T-helper 1 cell treated with Interleukin-12 subunit alpha and Interleukin-12 subunit beta and Interleukin-4 antibody, amounts not matched to agents 30 μg/mL and 1 μg/mL, for 36 hours (primary cell): Measurements from ENCODE around the gene DCN.
"Not testable (repeated sequence)": the region's sequence is repeated elsewhere in the genome, so short reads cannot be mapped to it uniquely, and the experiment has no call there.

Experiments used
- H3K27ac Mint-ChIP-seq: one replicate; pipeline ENCODE4 v1.8.0; 2021; ENCODE audit warnings: mild to moderate bottlenecking, mixed read lengths
- H3K27me3 Mint-ChIP-seq: one replicate; pipeline ENCODE4 v1.8.0; 2021; ENCODE audit warnings: low read depth, mixed read lengths
- H3K36me3 Mint-ChIP-seq: one replicate; pipeline ENCODE4 v1.8.0; 2021; ENCODE audit warnings: low read depth, mixed read lengths
- H3K4me1 Mint-ChIP-seq: one replicate; pipeline ENCODE4 v1.8.0; 2021; ENCODE audit warnings: low read depth, mixed read lengths
- H3K4me3 Mint-ChIP-seq: one replicate; pipeline ENCODE4 v1.8.0; 2021; ENCODE audit warnings: mild to moderate bottlenecking, moderate library complexity, mixed read lengths
- H3K9me3 Mint-ChIP-seq: one replicate; pipeline ENCODE4 v1.8.0; 2021; ENCODE audit warnings: mixed read lengths

The DCN gene, protein sequence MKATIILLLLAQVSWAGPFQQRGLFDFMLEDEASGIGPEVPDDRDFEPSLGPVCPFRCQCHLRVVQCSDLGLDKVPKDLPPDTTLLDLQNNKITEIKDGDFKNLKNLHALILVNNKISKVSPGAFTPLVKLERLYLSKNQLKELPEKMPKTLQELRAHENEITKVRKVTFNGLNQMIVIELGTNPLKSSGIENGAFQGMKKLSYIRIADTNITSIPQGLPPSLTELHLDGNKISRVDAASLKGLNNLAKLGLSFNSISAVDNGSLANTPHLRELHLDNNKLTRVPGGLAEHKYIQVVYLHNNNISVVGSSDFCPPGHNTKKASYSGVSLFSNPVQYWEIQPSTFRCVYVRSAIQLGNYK

DNA sequence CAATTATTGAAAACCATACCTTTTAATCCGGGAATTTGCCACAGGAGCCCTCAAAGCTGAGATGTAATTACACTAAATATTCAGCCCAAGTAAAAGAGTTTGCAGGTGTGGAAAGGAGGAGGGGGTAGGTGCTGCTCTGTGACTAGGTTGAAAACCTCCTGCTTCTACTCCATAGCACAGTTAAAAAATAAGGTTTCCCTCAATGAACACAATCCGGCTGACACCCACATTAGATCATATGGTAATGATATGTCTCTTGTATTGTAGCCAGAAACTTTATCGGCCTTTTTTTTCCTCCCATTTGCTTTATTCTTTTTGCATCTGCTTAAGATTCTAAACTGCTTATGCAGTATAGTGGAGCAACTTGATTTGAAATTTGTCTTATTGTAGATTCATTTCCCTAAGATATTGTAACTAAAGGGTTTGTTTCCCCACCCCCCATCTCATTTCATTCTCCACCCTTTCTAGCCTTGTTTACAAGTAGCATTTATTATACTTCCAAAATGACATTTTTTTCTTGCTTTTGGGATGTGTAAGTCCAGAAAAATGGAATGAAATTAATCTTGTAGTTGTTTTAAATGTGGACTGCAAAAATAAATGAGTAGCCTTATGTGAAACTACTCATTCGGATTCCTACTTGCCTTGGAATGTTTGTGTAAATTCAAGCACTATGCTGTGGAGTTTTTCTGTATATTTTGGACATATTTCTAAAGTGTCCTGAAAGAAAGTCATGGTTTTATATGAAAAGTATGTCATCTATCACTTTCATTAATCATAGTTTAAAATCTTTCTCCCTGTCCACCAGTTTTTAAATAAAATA is at the start of gene DCN:
DCN (minus strand) TSS at position 182 of the 820 bp plus-strand sequence. CDS start 4,265 bp downstream, outside the sequence.
- Mint-ChIP-seq H3K36me3 (no peaks in the 10 kb centered on the region), H3K9me3 (no peaks in the 10 kb centered on the region), H3K4me1 (no peaks in the 10 kb centered on the region), H3K4me3 (no peak within 1 kb of the TSS), H3K27ac (no peak within 1 kb of the TSS), H3K27me3 (no peaks in the 10 kb centered on the region)

DNA sequence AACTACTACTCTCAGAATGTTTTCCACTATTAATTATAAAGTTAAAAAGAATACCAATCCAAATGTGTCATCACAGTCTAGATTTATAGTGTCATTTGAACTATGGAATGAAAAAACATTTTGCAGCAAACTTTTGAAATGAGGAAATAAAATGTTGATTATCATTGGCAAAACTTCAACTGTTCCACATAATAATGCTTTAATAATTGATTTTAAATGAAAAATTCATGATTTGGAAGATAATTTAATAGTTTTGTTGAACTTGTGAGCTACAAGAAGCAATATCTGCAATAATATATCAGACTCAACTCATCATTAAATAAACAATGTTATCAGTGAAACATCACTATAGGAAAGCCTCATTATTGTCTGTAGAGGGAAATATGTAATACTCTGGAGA is 48.2 kb upstream of the DCN start:
- no peaks in the 10 kb centered on the region for H3K9me3 Mint-ChIP-seq
- no peaks in the 10 kb centered on the region for H3K4me1 Mint-ChIP-seq
- H3K4me3 Mint-ChIP-seq = no peak overlapping the region
- H3K27me3 Mint-ChIP-seq = no peaks in the 10 kb centered on the region
- H3K27ac Mint-ChIP-seq = no peak overlapping the region
- H3K36me3 Mint-ChIP-seq = no peaks in the 10 kb centered on the region

DNA sequence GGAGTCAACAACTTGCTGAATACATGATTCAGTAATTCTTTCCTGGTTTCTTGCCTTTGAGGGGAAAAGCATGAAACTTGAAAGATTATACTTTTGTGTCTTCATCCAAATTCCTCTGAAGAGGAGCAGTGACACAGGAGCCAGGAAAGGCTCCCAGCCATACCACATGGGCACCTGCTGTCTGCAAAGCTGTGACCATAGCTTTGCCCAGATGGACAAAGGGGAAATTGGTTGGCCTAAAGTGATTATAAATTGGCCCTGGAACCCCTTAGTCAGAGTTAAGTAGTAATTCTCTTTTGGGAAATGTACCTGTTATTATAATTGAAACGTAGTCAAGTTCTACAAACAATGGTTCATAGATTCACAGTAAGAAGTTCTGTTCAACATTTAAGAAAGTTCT is 44.3 kb upstream of the DCN start:
- Mint-ChIP-seq H3K9me3 (no peaks in the 10 kb centered on the region), H3K27me3 (no peaks in the 10 kb centered on the region), H3K4me3 (no peak overlapping the region), H3K27ac (no peak overlapping the region), H3K4me1 (no peaks in the 10 kb centered on the region), H3K36me3 (no peaks in the 10 kb centered on the region)

DNA sequence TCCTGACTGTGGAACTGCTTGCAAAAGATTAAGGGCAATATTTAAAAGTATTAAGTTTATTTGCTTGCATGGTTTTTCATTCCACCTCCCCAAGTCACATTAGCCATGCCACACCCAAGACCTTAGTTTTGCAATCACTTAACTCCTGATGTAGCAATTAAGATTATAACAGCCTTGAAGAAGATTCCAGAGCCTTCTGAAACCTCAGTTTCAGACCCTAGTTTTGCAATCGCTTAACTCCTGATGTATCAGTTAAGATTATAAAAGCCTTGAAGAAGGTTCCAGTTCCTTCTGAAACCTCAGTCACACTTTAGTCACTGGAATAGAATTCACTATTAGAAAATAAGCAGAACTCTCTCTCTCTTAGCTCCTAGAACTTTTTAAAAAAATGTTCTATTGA is 42.7 kb upstream of the DCN start:
- no peaks in the 10 kb centered on the region for H3K9me3 Mint-ChIP-seq
- no peak overlapping the region for H3K27ac Mint-ChIP-seq
- no peaks in the 10 kb centered on the region for H3K27me3 Mint-ChIP-seq
- no peaks in the 10 kb centered on the region for H3K4me1 Mint-ChIP-seq
- H3K36me3 Mint-ChIP-seq = no peaks in the 10 kb centered on the region
- H3K4me3 Mint-ChIP-seq = no peak overlapping the region

DNA sequence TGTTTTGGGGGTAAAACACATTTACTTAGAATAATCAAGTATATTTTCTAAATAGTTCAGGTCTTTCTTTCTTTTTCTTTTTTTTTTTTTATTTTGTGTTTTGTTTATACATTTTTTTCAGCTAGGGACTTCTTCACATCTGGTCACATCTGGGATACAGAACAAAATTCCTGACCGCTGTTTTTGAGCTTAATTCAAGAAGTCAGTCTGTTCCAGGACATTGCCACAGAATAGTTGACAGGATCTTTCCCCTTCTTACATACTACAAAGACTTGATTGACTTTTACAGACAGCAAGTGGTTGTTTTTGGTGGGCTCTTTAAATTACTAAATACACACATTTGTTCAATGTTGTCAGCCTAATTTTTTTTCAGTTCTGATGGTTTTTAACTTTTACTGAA is 41.8 kb upstream of the DCN start:
- H3K36me3 Mint-ChIP-seq = no peaks in the 10 kb centered on the region
- no peak overlapping the region for H3K27ac Mint-ChIP-seq
- H3K9me3 Mint-ChIP-seq = no peaks in the 10 kb centered on the region
- H3K27me3 Mint-ChIP-seq = no peaks in the 10 kb centered on the region
- H3K4me3 Mint-ChIP-seq = no peak overlapping the region
- H3K4me1 Mint-ChIP-seq = no peaks in the 10 kb centered on the region

DNA sequence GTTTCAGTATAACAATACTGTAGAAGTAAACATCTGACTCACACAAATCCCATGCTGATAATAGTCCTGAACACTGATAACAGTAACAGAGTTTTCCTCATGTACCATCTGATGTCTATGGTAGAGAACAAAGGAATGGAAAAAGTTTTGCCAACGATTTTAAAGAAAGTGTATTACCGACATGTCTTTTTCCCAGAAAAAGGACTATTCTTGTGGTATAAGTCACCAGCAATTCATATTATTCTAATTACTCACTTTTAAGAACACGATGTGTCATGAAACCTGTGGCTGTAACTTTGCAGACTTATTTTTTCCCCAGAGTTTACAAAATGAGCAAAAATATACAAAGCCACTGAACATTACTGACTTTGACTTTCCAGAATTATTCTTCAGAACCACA is 40.1 kb upstream of the DCN start:
- no peaks in the 10 kb centered on the region for H3K9me3 Mint-ChIP-seq
- H3K4me3 Mint-ChIP-seq = no peak overlapping the region
- H3K36me3 Mint-ChIP-seq = no peaks in the 10 kb centered on the region
- no peak overlapping the region for H3K27ac Mint-ChIP-seq
- no peaks in the 10 kb centered on the region for H3K4me1 Mint-ChIP-seq
- no peaks in the 10 kb centered on the region for H3K27me3 Mint-ChIP-seq

DNA sequence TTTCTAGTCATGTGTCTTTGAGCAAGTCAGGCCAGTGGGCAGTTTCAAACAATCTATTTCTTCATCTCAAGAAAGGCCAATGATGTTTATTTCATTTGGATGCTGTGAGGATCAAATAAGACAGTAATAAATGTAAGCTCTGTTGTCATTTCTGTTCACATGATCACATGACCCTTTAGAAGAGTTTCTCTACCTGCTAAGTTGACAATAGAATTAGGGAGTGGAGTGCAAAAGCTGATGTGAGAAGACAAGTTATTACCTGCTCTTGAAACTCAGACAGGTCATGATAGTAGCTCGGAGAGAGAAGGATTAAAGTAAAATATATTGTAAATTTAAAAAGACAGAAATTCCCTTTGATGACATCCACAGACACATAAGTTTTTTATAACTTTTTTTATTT is 37.3 kb upstream of the DCN start:
- Mint-ChIP-seq H3K27ac (no peak overlapping the region), H3K4me1 (no peaks in the 10 kb centered on the region), H3K36me3 (no peaks in the 10 kb centered on the region), H3K4me3 (no peak overlapping the region), H3K27me3 (no peaks in the 10 kb centered on the region), H3K9me3 (no peaks in the 10 kb centered on the region)

DNA sequence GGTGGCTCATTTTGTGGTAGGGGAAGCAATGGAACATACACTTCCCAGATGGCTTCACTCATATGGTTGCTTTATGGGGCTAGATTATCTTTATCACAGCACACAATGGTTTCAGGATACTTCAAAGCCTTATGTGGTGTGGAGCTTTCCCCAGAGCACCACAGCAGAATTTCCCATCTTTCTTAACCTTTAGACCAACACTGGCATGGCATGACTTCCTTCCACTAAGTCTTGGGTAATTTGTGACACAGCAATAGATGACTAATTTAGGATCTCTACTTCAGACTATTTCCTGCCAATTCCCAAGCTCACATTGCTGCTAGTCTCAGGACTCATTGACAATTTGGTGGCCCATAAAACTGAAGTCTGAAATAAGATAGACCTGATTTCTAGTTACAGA is 36.9 kb upstream of the DCN start:
- Mint-ChIP-seq H3K27me3 (no peaks in the 10 kb centered on the region), H3K36me3 (no peaks in the 10 kb centered on the region), H3K4me3 (no peak overlapping the region), H3K4me1 (no peaks in the 10 kb centered on the region), H3K9me3 (no peaks in the 10 kb centered on the region), H3K27ac (no peak overlapping the region)

DNA sequence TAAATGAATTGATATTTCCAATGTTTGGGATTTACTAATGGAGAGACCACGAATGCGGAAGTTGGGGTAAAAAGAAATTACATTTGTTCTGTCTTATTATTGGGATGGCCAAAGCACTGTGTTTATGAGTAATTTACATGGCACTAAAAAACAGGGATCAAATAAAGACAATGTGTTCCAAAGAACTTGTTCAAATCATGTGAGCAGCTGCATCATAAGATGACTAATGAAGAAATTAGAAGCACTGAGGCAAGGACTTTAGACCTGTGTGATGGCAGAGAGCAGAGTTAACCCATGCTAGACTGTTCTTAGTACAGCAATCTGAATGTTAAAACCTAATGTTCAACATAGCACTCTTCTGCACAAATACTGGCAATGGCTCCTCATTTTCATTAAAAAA is 34.3 kb upstream of the DCN start:
- H3K27ac Mint-ChIP-seq = no peak overlapping the region
- H3K9me3 Mint-ChIP-seq = peaks cover 3% of the 10 kb centered on the region
- H3K27me3 Mint-ChIP-seq = no peaks in the 10 kb centered on the region
- no peaks in the 10 kb centered on the region for H3K4me1 Mint-ChIP-seq
- H3K4me3 Mint-ChIP-seq = no peak overlapping the region
- H3K36me3 Mint-ChIP-seq = no peaks in the 10 kb centered on the region

DNA sequence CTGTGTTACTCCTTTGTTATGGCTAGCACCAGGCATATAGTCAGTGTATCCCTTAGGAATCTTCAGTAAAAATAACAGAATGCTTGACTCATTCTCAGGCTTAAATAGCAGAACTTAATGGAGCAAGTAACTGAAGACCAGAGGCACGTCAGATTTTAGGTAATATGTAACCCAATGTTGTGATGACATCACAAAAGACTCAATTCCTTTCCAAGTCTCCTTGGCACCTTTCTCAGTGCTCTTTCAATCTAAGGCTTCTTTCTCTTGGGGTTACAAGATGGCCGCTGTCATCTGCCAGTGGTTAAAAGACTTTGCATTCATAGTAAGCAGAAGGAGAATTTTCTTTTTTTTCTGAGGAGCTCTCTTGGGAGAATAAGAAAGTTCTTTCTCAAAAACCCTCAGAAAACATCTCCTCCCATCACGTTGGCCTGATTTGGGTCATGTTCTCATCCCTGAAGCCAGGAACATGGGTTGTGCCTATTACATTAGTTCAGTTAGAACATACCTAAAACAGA is 33.4 kb upstream of the DCN start:
- Mint-ChIP-seq H3K27ac (no peak overlapping the region), H3K4me3 (no peak overlapping the region), H3K36me3 (no peaks in the 10 kb centered on the region), H3K9me3 (peaks cover 3% of the 10 kb centered on the region), H3K27me3 (no peaks in the 10 kb centered on the region), H3K4me1 (no peaks in the 10 kb centered on the region)

DNA sequence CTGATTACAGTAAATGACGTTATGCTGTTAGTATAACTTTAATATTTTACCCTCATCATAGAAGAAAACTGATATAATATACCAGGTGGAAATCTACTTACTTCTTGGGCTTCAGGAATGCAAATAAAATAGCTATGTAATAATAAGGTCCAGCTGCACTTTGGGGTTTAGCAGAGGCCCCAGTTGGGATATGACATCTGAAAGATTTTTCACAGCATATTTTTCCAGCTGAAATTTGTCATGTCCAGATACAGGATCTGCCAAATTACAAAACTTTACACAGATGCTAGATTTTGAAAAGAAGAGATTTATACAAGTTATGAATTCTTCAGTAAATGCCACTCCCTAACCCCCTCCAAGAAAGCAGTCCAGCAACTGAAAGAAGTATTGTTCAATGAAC is 29.2 kb upstream of the DCN start:
- Mint-ChIP-seq H3K27ac (no peak overlapping the region), H3K9me3 (peaks cover 3% of the 10 kb centered on the region), H3K4me1 (no peaks in the 10 kb centered on the region), H3K36me3 (no peaks in the 10 kb centered on the region), H3K27me3 (no peaks in the 10 kb centered on the region), H3K4me3 (no peak overlapping the region)

DNA sequence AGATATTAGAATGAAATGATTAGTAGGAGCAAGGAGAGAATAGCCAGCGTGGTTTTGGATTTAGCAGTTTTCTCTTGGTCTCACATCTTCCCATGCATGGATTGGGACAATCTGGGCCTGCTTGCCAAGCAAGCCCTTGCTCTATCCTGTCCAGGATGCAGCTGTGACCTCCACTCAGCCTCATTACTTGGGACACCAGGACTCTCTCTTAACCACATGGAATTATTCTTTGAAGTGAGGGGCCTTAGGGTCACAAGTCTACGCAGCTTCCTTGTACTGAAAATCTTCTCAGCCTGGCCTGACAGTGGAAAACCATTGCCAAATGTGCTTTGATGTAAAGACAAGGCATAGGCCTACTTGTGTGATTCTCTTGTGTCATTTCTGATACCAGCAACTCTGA is 28.0 kb upstream of the DCN start:
- no peaks in the 10 kb centered on the region for H3K36me3 Mint-ChIP-seq
- no peak overlapping the region for H3K4me3 Mint-ChIP-seq
- peaks cover 3% of the 10 kb centered on the region for H3K9me3 Mint-ChIP-seq
- H3K27ac Mint-ChIP-seq = no peak overlapping the region
- H3K27me3 Mint-ChIP-seq = no peaks in the 10 kb centered on the region
- H3K4me1 Mint-ChIP-seq = no peaks in the 10 kb centered on the region

DNA sequence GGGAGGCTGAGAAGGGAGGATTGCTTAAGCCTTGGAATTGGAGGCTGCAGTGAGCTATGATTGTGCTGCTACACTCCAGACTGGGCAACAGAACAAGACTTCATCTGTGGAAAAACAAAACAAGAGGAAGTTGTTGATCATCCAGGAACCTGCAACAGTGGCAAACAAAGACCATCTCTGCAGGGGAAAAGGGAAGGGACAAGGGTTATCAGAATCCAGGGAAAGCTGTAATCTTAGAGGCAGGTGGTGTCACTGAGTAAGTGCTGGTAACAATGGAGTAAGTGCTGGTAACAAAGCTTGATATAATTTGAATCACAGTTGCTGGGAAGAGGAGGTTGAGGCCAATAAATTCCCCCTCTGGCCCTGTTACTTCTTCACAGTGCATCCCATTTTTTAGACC is 27.5 kb upstream of the DCN start:
- H3K4me1 Mint-ChIP-seq = no peaks in the 10 kb centered on the region
- no peaks in the 10 kb centered on the region for H3K36me3 Mint-ChIP-seq
- peaks cover 3% of the 10 kb centered on the region for H3K9me3 Mint-ChIP-seq
- no peak overlapping the region for H3K27ac Mint-ChIP-seq
- no peaks in the 10 kb centered on the region for H3K27me3 Mint-ChIP-seq
- H3K4me3 Mint-ChIP-seq = no peak overlapping the region

DNA sequence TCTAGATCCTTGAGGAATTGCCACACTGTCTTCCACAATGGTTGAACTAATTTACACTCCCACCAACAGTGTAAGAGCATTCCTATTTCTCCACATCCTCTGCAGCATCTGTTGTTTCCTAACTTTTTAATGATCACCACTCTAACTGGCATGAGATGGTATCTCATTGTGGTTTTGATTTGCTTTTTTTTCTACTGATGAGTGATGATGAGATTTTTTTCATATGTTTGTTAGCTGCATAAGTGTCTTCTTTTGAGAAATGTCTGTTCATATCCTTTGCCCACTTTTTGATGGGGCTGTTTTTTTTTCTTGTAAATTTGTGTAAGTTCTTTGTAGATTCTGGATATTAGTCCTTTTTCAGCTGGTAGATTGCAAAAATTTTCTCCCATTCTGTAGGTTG is 24.7 kb upstream of the DCN start:
- not testable (repeated sequence) for H3K9me3 Mint-ChIP-seq, H3K27ac Mint-ChIP-seq, H3K36me3 Mint-ChIP-seq, H3K4me1 Mint-ChIP-seq, H3K4me3 Mint-ChIP-seq, H3K27me3 Mint-ChIP-seq

DNA sequence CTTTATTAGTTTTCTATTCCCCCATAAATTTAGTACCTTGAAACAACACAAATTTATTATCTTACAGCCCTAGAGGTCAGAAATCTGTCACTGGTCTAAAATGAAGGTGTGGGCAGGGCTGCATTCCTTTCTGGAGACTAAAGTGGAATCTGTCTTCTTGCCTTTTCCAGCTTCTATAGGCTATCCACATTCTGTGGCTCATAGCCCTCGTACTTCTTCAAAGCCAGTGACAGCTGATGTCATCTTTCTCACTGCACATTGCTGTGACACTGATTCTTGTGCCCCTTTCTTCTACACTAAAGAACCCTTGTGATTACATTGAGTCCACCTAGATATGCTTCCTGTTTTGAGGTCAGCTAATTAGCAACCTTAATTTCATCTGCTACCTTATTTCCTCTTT is 23.2 kb upstream of the DCN start:
- Mint-ChIP-seq H3K36me3 (no peaks in the 10 kb centered on the region), H3K27ac (no peak overlapping the region), H3K27me3 (no peaks in the 10 kb centered on the region), H3K9me3 (no peaks in the 10 kb centered on the region), H3K4me1 (no peaks in the 10 kb centered on the region), H3K4me3 (no peak overlapping the region)
